Measurements from ENCODE around the gene LCNL1.

GRCh38 chr9:136945333-136946227 lies 37.2 kb upstream of the LCNL1 start:
- TF ChIP-seq, protein P1, sequence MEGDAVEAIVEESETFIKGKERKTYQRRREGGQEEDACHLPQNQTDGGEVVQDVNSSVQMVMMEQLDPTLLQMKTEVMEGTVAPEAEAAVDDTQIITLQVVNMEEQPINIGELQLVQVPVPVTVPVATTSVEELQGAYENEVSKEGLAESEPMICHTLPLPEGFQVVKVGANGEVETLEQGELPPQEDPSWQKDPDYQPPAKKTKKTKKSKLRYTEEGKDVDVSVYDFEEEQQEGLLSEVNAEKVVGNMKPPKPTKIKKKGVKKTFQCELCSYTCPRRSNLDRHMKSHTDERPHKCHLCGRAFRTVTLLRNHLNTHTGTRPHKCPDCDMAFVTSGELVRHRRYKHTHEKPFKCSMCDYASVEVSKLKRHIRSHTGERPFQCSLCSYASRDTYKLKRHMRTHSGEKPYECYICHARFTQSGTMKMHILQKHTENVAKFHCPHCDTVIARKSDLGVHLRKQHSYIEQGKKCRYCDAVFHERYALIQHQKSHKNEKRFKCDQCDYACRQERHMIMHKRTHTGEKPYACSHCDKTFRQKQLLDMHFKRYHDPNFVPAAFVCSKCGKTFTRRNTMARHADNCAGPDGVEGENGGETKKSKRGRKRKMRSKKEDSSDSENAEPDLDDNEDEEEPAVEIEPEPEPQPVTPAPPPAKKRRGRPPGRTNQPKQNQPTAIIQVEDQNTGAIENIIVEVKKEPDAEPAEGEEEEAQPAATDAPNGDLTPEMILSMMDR (conservative IDR thresholded peaks at IDR 0.05) = no peak
- no peak for TF ChIP-seq EZH2 (IDR thresholded peaks at IDR 0.05; ENCODE audit: low read depth)
